NCI-H748 treated with DMSO at 0.1 percent for 48 hours (cell line): ENCODE measurements around the gene B9D1.

Source experiments
- DNase-seq: peaks from one replicate; lab custom pipeline; 2025; lab: John Stamatoyannopoulos, UW

The B9D1 gene

GRCh38 chr17:19302791-19303331 lies 59.7 kb downstream of the B9D1 start:
- no peak for DNase-seq

DNA sequence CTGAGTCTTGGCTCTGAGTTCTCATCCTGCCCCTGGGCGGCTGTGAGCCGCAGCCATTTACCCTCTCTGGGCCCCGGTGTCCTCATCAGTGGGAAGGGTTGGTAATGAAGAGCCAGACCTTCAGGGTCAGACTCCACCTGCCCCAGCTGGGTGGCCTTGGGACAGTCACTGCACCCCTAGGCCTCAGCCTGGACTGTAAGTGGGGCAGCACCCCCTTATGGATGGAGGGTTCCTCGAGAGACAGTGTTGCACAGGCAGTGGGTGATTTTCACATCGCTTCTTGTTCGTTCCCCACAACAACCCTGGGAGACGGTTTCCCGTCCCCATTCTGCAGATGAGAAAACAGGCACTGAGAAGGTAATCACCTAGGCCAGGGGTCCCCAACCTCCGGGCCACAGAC lies 60.5 kb downstream of the B9D1 start:
- no peak for DNase-seq

GRCh38 chr17:19301274-19301951 lies 61.1 kb downstream of the B9D1 start:
- DNase-seq = no peak

DNA sequence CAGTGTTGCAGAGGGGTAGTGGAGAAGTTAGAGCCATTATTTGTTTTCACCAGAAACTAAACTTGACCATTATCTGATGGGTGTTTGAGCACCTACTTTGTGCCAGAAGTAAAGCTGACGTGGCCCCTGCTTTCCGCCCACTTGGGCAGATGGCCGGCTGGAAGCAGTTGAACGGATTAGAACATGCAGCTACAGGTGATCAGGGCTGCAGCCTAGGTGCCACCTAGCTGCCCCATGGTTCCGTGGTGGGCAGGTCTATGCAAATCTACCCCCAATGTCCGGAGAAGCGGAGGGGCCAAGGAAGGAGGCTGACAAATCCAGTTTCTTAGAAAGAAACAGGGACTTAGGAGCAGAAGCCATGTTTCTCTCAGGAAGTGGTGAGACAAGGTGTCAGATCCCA lies 62.7 kb downstream of the B9D1 start:
- DNase-seq = no peak

- DNase-seq = no peak
Observed at GRCh38 chr17:19299214-19299747, 63.2 kb downstream of the B9D1 start.

GRCh38 chr17:19298569-19299213 lies 63.8 kb downstream of the B9D1 start:
- DNase-seq = no peak

DNA sequence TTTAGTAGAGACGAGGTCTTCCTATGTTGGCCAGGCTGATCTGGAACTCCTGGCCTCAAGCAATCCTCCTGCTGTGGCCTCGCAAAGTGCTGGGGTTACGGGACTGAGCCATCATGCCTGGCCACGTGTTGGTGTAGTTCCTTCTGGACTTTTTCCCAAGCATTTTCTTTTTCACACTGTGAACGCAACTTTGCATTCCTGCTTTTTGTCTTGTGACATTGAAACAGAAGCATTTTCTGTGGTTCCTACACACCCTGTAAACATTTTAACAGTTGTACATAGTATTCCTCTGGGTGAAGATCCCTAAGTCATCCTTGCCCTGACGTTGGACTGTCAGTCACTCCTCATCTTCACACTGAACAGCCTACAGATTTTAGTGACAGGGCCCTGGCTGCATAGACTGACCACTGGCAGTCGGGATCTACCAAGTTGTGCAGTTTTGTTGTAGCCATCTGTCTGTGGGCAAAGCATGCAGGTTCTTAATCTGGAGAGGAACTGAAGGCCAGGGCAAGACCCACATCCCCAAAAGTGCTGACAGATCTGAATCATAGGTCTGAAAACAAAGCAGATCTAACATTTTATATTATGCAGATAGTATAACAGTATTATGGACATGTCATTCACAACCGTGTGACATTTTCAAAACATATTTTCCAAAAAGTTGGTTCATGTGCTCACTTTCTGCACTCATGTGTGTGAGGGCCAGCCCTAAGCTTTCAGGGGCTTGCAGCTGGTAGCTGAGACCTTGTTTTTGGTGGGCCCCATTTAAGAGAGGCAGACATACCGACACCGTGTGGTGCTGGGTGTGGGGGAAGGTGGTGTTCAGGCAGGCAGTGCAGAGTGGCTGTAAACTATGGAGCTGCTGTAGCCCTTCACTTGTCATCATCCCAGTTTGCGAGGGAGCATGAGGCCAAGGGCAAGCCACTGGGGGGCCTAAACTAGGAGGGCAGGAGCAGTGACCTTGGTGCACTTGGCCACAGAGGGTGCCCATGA lies 65.4 kb downstream of the B9D1 start:
- DNase-seq = no peak

DNA sequence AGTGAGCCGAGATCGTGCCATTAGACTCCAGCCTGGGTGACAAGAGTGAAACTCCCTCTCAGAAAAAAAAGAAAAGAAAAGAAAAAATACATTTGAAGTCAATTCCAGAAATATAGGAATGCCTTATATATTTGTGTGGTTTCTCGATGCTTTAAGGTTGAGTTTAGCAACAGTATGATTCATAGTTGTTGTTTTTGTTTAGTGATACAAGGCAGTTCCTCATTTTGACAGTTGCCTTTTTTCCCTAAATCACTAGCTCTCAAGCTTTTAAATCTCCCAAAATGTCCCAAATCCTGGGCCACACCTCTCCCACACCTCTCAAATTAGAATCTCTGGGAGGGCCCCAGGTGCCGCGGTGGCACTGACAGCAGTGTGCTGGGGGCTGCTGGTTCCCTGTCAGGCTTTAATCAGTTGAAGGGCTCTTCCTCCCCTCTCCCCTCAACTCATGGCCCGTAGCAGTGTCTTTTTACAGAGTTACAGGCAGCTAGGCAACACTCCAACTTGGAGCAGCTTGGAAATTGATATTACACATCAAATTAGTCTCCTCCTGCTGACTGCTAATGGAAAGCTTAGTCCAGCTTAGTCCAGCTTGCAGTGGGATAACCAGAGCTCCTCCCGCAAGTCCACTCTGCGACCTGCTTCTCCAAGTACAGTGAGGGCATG lies 66.9 kb downstream of the B9D1 start:
- DNase-seq = no peak

GRCh38 chr17:19294443-19294842 lies 68.1 kb downstream of the B9D1 start:
- no peak for DNase-seq
